SJCRH30 (cell line): ENCODE measurements around the gene IGFL3. TPM values are rescaled to one million over a fixed set of nuclear protein-coding genes. Genes with fewer than 3 reads are reported as not detected.
A peak's percentile ranks its signal among the peaks of the same experiment; 100 is the strongest.
"Not testable (repeated sequence)": the region's sequence is repeated elsewhere in the genome, so short reads cannot be mapped to it uniquely, and the experiment has no call there.

Experiments
- DNase-seq, 2 experiments: peaks; one replicate each; pipeline ENCODE4 v3.0.0-alpha.2; 2015 to 2020
- H3K27ac ChIP-seq: fragments of 250-450 bp; sonication (Bioruptor Pico); 2 replicates; pipeline ENCODE4 v1.5.1; 2020; ENCODE audit warnings: mild to moderate bottlenecking, moderate library complexity
- H3K27me3 ChIP-seq: fragments of 250-450 bp; sonication (Bioruptor Pico); 2 replicates; pipeline ENCODE4 v1.5.1; 2020; ENCODE audit warnings: mild to moderate bottlenecking, moderate library complexity
- H3K36me3 ChIP-seq: fragments of 250-450 bp; sonication (Bioruptor Pico); 2 replicates; pipeline ENCODE4 v1.5.1; 2020; ENCODE audit warnings: mild to moderate bottlenecking, moderate library complexity
- H3K4me1 ChIP-seq: fragments of 250-450 bp; sonication (Bioruptor Pico); 2 replicates; pipeline ENCODE4 v1.5.1; 2020; ENCODE audit warnings: mild to moderate bottlenecking, moderate library complexity
- H3K4me3 ChIP-seq: fragments of 250-450 bp; sonication (Bioruptor Pico); 2 replicates; pipeline ENCODE4 v1.5.1; 2020; ENCODE audit warnings: mild to moderate bottlenecking, moderate library complexity
- H3K9me3 ChIP-seq: fragments of 250-450 bp; sonication (Bioruptor Pico); replicated peaks from 2 replicates; pipeline ENCODE4 v1.5.1; 2020; ENCODE audit warnings: mild to moderate bottlenecking, moderate library complexity
- total RNA-seq: library from RNA; depleted of rRNA; stranded (reverse); fragments of >200 nt; shearing (Covaris generic); gene quantifications from 2 replicates; pipeline ENCODE4 v1.2.3, GENCODE V29; 2014

IGFL3 gene
- total RNA-seq, 1 experiment from 2014 or later = not detected

DNA sequence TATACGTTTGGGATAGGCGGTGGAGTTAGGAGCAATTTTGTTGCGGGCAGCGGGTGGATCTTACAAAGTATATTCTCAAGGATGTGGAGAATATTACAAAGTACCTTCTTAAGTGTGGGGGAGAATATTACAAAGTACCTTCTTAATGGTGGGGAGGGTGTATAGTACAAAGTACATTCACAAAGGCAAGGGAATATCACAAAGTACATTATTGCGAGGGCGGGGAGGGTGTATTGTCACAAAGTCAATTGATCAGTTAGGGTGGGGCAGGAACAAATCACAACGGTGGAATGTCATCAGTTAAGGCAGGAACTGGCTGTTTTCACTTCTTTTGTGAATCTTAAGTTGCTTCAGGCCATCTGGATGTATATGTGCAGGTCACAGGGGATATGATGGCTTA, 22.2 kb downstream of the IGFL3 start:
- not testable (repeated sequence) for DNase-seq, H3K4me3 ChIP-seq, H3K9me3 ChIP-seq, H3K4me1 ChIP-seq, H3K36me3 ChIP-seq, H3K27ac ChIP-seq, H3K27me3 ChIP-seq

DNA sequence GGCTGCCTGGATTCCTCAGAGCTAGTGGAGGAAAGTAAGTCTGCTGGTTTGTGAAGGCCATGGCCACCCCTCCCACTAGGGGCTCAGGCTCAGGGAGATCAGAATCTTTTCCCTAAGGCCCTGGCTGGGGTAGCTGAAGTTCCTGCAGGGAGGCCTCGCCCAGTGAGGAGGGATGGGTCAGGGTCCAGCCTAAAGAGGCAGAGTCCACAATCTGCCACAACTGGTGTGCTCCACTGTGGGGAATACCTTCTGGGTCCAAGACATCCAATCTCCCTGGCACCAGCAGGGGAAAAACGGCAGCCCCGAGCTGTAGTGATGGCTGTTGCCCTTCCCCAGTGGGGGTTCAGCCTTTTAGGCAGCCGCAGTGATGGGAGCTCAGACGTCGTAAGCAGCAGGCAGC, 23.2 kb downstream of the IGFL3 start:
- no peak overlapping the region for H3K4me3 ChIP-seq
- H3K9me3 ChIP-seq = peaks cover 5% of the 10 kb centered on the region
- DNase-seq = no peak
- H3K36me3 ChIP-seq = no peaks in the 10 kb centered on the region
- no peaks in the 10 kb centered on the region for H3K4me1 ChIP-seq
- 0 out of 2 replicates have a peak, but pooled peaks cover 7% of the 10 kb centered on the region for H3K27me3 ChIP-seq
- no peak overlapping the region for H3K27ac ChIP-seq

DNA sequence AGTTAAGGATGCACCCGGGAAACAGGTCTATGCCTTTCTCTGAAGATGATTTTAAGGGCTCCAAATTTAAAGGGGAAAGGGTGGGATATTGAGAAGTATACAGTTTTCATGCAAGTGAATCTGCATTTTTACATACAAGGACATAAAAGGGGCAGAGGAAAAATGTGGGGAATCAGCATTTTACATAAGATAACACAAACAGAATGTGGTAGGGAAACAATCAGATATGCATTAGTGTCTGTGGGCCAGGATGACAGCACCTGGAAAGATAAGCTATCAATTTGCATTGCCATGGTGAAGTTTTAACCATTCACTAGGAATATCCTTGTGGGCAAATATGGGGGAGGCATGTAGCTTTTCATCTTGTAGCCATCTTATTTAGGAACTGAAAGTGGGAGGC, 24.1 kb downstream of the IGFL3 start:
- Histone ChIP-seq H3K36me3 (no peaks in the 10 kb centered on the region), H3K27ac (no peak overlapping the region), H3K27me3 (0 out of 2 replicates have a peak, but pooled peaks cover 7% of the 10 kb centered on the region), H3K4me3 (no peak overlapping the region), H3K9me3 (peaks cover 5% of the 10 kb centered on the region), H3K4me1 (no peaks in the 10 kb centered on the region)
- no peak for DNase-seq

DNA sequence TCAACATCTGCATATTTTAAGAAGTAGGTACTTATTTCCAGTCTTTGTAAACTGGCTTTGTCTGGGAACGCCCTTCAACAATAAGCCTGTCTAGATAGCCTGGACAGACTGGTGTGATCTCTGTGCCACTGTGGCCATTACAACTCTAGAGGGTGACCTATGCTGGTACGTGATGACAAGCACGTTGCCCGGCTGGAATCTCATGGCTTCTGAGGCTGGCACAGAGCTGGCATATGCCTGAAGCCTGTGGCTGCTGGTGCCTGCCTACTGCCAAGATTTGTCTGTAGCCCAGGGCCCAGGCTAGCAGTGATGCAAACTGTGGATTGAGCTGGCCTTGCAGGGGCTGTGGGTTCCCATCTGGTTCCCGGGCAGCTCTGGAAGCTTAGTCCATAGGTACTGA, 34.0 kb downstream of the IGFL3 start:
- Histone ChIP-seq H3K4me3 (no peak overlapping the region), H3K27me3 (no peaks in the 10 kb centered on the region), H3K9me3 (peaks cover 4% of the 10 kb centered on the region), H3K4me1 (no peaks in the 10 kb centered on the region), H3K27ac (no peak overlapping the region), H3K36me3 (no peaks in the 10 kb centered on the region)
- no peak for DNase-seq

DNA sequence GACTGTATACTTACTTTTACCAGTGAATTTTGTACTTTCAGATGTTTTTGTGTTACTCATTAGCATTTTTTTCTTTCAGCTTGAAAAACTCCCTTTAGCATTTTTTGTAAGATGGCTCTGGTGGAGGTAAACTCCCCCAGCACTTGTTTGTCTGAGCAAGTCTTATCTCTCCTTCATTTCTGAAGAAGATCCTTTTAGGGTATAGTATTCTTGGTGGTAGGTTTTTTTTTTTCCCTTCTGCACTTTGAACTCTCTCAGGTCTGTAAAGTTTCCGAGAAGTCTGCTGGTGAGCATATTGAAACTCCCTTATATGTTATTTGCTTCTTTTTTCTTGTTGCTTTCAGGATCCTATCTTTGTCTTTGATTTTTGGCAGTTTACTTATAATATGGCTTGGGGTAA, 35.1 kb downstream of the IGFL3 start:
- peaks cover 4% of the 10 kb centered on the region for H3K9me3 ChIP-seq
- no peak for DNase-seq
- no peak overlapping the region for H3K27ac ChIP-seq
- H3K4me1 ChIP-seq = no peaks in the 10 kb centered on the region
- H3K36me3 ChIP-seq = no peaks in the 10 kb centered on the region
- no peak overlapping the region for H3K4me3 ChIP-seq
- no peaks in the 10 kb centered on the region for H3K27me3 ChIP-seq

DNA sequence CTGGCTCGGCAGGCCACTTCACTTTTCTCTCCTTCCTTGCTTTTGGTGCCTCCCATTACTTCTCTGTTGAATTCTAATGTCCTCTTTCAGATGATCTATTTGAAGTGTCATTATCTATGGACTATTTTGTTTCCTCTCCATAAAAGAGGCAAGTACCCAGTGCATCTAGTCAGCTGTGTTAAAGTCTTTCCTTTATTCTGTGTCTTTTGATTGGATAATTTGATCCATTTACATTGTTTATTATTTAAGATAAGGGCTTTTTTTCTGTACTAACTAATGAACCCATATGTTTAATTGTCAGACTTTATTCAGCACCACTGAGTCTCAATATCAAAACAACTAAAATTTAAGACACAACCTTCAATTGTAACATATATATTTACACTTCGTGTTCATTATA, 36.4 kb downstream of the IGFL3 start:
- H3K27me3 ChIP-seq = no peaks in the 10 kb centered on the region
- H3K27ac ChIP-seq = no peak overlapping the region
- no peak for DNase-seq
- H3K9me3 ChIP-seq = peaks cover 4% of the 10 kb centered on the region
- no peaks in the 10 kb centered on the region for H3K4me1 ChIP-seq
- no peak overlapping the region for H3K4me3 ChIP-seq
- no peaks in the 10 kb centered on the region for H3K36me3 ChIP-seq

DNA sequence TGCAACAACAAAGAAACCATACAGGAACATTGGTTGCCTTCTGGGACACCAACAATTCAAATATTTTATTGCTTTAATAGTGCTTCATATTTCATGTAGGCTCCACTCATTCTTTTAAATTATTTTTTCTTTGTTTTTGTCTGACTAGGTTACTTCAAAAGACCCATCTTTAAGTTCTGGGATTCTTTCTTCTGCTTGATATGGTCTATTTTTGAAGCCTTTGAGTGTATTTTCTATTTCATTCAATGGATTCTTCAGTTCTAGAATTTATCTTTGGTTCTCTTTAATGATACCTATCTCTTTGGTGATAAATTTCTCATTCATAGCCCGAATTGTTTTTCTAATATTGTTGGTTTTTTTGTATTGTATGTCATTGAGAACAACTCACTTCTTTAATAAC, 38.6 kb downstream of the IGFL3 start:
- DNase-seq = no peak
- H3K4me3 ChIP-seq = no peak overlapping the region
- no peaks in the 10 kb centered on the region for H3K36me3 ChIP-seq
- no peaks in the 10 kb centered on the region for H3K27me3 ChIP-seq
- H3K4me1 ChIP-seq = peaks cover 1% of the 10 kb centered on the region; the same call in 1 of the 2 replicates
- no peak overlapping the region for H3K27ac ChIP-seq
- peaks cover 4% of the 10 kb centered on the region for H3K9me3 ChIP-seq

DNA sequence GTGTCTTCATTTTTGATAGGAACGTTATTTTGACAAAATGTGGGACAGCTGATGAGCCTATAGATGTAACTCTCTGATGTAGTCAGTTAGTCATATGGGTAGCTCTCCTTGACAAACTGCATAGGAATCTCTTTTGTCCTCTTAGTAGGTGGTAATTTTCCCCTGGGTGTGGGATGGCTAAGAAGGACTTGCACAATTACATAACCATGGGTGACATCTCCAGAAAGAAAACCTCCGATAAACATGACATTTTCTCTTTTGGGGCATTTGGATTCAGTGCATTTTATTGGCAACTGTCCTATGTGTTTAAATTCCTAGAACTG, 41.8 kb downstream of the IGFL3 start:
- H3K36me3 ChIP-seq = no peaks in the 10 kb centered on the region
- peaks cover 10% of the 10 kb centered on the region for H3K4me1 ChIP-seq
- no peaks in the 10 kb centered on the region for H3K27me3 ChIP-seq
- no peak overlapping the region for H3K4me3 ChIP-seq
- no peak overlapping the region for H3K27ac ChIP-seq
- no peaks in the 10 kb centered on the region; the same call in 1 of the 2 replicates for H3K9me3 ChIP-seq
- no peak for DNase-seq

DNA sequence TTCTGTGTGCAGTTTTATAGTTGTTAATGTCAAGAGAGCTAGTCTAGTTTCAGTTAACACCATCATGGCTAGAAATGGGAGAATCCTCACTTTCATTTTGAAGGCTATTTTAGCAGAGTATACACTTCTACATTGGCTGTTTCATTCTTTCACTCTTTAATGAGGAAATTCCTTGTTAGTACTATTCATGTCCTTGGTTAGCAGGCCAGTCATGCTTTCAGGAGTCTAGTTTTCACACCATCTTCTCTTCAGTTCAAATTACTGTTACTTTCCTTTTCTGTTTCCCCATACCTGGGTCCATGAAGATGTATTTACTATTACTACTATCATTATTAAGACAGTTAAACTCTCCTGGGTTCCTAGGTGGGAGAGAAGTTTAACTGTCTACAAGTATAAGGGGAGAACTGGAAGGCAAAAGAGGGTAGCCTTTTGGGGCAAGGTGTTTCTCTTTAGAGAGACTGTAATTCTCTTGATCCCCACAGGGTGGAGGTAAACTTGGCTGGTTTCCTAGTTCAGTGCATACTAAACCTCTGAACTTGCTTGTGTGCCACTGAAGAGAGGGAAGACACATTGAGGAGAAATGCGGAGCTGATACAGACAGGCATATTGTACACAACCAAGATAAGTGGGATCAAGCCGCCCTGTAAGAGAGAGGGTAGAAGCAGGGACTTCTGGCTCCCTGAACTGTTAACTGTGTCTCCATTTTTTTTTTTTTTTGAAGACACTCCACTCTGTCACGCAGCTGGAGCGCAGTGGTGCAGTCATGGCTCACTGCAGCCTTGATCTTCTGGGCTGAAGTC, 42.4 kb downstream of the IGFL3 start:
- H3K4me1 ChIP-seq = peaks cover 10% of the 10 kb centered on the region
- no peak overlapping the region for H3K4me3 ChIP-seq
- peaks cover under 1% of the 10 kb centered on the region; the same call in 1 of the 2 replicates for H3K27me3 ChIP-seq
- DNase-seq = peak; percentile 30 to 66
- H3K36me3 ChIP-seq = no peaks in the 10 kb centered on the region
- no peak overlapping the region for H3K27ac ChIP-seq
- no peaks in the 10 kb centered on the region; the same call in 1 of the 2 replicates for H3K9me3 ChIP-seq

DNA sequence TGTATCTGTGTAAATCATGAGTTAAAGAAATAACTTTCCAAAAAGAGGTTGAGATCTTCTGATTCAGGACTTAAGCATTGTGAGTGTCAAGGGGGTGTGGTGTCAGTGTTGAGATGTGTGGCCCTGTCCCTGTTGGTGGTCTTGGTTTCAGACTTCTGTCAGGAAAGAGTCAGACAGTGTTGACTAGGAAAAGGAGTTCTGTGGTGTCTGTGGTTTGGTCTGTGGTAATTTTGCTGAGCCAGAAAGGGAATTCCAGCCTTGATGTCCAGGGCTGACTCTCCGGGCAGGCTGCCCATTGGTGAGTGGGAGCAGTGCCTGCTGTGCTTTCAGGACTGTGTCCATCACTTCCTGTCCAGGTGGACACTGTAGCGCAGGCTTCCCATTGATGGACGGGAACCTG, 43.9 kb downstream of the IGFL3 start:
- H3K36me3 ChIP-seq = no peaks in the 10 kb centered on the region
- H3K9me3 ChIP-seq = no peaks in the 10 kb centered on the region; the same call in 1 of the 2 replicates
- peak; percentile 81 to 83 for DNase-seq
- peaks cover 10% of the 10 kb centered on the region for H3K4me1 ChIP-seq
- no peak overlapping the region for H3K4me3 ChIP-seq
- no peak overlapping the region for H3K27ac ChIP-seq
- H3K27me3 ChIP-seq = peaks cover 6% of the 10 kb centered on the region

DNA sequence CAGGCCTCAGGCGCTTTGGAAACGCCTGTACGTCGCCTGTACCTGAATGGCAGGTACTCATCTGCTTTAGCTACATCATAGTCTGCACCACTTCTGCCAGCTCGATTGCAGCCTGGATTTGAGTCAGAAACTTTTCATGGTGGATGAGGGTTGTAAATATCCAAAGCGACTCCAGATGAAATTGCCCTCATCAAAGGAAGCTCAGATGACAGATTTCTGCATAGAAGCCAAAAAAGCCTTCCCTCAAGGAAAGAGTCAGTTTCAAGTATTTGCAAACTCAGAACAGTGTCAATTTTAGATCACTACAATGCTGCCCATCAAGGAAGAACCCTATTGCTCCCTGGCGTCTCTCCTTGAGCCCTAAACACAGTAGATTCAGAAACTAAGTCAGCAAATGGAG, 44.9 kb downstream of the IGFL3 start:
- H3K4me3 ChIP-seq = no peak overlapping the region
- H3K27ac ChIP-seq = no peak overlapping the region
- DNase-seq = no peak
- no peaks in the 10 kb centered on the region for H3K36me3 ChIP-seq
- peaks cover 9% of the 10 kb centered on the region for H3K27me3 ChIP-seq
- no peaks in the 10 kb centered on the region for H3K9me3 ChIP-seq
- peaks cover 10% of the 10 kb centered on the region for H3K4me1 ChIP-seq

DNA sequence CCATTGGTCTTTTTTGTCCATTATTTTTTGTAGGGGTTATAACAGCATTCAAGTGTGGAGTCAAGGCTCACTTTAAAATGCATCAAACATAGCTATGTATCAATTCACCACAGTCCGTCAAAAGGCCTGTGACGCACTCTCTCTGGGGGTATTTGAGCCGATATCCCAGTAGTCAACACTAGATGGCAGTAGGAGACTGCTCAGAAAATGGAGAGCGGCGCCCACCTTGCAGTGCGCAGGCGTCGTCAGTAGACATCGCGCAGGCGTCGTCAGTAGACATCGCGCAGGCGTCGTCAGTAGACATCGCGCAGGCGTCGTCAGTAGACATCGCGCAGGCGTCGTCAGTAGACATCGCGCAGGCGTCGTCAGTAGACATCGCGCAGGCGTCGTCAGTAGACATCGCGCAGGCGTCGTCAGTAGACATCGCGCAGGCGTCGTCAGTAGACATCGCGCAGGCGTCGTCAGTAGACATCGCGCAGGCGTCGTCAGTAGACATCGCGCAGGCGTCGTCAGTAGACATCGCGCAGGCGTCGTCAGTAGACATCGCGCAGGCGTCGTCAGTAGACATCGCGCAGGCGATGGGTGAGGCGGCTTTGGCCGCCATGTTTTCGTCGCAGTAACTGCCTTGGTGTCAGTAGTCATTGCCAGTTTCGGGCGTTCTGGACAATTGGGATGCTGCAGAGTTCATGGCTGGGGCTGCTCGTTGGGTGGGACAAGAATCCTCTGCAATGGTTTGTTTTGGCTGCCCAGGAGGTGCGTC, 45.7 kb downstream of the IGFL3 start:
- peak; percentile 19 to 60 for DNase-seq
- H3K27ac ChIP-seq, H3K4me3 ChIP-seq, H3K27me3 ChIP-seq, H3K9me3 ChIP-seq, H3K36me3 ChIP-seq: not testable (repeated sequence)
- peaks cover 10% of the 10 kb centered on the region for H3K4me1 ChIP-seq

DNA sequence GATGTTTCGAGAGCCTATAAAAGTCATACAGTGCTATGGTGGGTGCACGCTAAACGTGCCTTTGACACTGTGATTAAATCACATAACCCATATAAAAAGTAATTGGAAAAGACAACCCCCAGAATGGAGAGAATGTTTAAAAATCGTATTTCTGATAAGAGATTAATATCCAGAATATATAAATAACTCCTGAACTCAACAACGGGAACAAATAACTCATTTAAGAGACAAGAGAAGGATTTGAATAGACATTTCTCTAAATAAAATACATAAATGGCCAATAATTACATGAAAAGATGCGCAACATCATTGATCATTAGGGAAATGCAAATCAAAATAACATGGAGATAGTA, 46.7 kb downstream of the IGFL3 start:
- H3K4me1 ChIP-seq = peaks cover 10% of the 10 kb centered on the region
- H3K27me3 ChIP-seq = peaks cover 9% of the 10 kb centered on the region
- H3K4me3 ChIP-seq = no peak overlapping the region
- DNase-seq = no peak
- no peak overlapping the region for H3K27ac ChIP-seq
- H3K36me3 ChIP-seq = no peaks in the 10 kb centered on the region
- no peaks in the 10 kb centered on the region for H3K9me3 ChIP-seq

DNA sequence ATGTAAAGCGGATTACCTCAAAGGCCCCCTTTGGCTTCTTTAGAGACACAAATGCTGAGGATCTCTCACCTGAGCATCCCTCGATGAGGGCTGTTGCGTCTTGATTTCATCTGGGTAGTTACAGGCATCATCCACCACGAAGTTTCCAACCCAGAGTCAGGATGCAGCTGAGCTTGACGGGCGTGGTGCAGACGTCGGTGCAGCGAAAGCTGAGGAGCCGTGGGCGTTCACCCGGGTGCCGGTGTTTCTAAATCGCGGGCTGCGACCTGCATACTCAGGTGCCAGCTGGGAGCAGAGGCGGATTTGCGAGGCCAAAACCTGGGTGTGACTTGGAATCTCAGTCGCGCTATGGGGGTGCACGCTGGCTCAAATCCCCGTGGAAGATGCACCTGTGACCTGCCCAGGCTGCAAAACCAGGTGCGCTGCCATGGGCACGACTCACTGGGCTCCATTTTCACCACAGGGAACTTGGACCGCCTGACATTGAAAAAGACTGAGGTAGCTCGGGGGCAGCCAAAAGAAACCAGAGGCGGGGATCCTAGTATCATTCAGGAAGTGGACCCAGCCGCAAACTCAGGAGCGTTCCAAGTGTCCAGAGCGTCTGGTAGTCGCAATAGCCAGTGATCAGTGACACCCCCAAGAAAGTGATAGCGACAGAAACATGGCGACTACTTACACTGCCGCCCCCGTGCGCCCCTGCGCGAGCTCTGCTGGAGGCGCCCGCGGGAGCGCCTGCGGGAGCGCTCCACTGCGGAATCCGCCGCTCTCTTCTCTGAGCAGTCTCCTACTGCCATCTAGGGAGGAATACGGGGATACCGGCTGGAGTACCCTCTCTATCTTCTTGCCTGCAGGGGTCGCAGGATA, 47.3 kb downstream of the IGFL3 start:
- DNase-seq = peak; percentile 78 to 89

More for the DNA sequence above, 47.3 kb downstream of the IGFL3 start:
- Histone ChIP-seq H3K36me3 (no peaks in the 10 kb centered on the region), H3K4me3 (no peak overlapping the region), H3K4me1 (peaks cover 10% of the 10 kb centered on the region), H3K27ac (no peak overlapping the region), H3K9me3 (no peaks in the 10 kb centered on the region), H3K27me3 (peaks cover 9% of the 10 kb centered on the region)
